ENCODE results near the gene SUSD5. TPM values are rescaled to one million over a fixed set of nuclear protein-coding genes. Genes with fewer than 3 reads are reported as not detected.

The SUSD5 gene
- total and polyA plus RNA-seq, 2 of the 13 experiments (the other 11 are each of a cell fraction or from before 2014, with no cell fraction given), result not detected

GRCh38 chr3:33124638-33125037 is 94.0 kb downstream of the SUSD5 start:
- Histone ChIP-seq H3K4me1 (ENCODE audit: insufficient read depth, low read length) (no peaks in the 10 kb centered on the region), H3K9me3 (ENCODE audit: low read length) (no peaks in the 10 kb centered on the region), H3K27ac (ENCODE audit: extremely low read length, insufficient read depth, low read length) (no peak overlapping the region), H3K27me3 (ENCODE audit: control insufficient read depth in 1 of 2, insufficient read depth in 2 of 2, low read length in 2 of 2) (no peaks in the 10 kb centered on the region), H3K79me2 (ENCODE audit: insufficient read depth, low read length) (no peaks in the 10 kb centered on the region), H3K4me2 (ENCODE audit: low read depth, low read length) (no peak overlapping the region), H3K9ac (ENCODE audit: insufficient read depth, low read depth, low read length) (no peak overlapping the region), H3K36me3 (replicated peaks in 1 of 2; ENCODE audit: control insufficient read depth in 1 of 2, insufficient read depth in 2 of 2, low read length in 2 of 2) (peaks cover 7 to 36% of the 10 kb centered on the region in 2 experiments), H4K20me1 (ENCODE audit: insufficient read depth, low read length) (no peaks in the 10 kb centered on the region), H2AFZ (ENCODE audit: low read length) (no peak overlapping the region), H3K4me3 (replicated peaks in 1 of 3; ENCODE audit: insufficient read depth in 1 of 3, low read depth in 2 of 3, low read length in 3 of 3) (no peak overlapping the region)
- WGBS (ENCODE audit: low lambda C conversion rate), result no CpG with 5 or more reads among the region's 1 CpG
- no peak for FAIRE-seq
- POLR2A ChIA-PET, result no interaction called here
- no peak for DNase-seq (ENCODE audit: low spot score)
- intact Hi-C loops (cut with micrococcal nuclease; ENCODE audit: unreplicated experiment), result no loop called here
- in situ Hi-C loops (cut with HindIII; ENCODE audit: extremely low pct_ligation_motif_present, low pct_unique_long_range_greater_than_20kb), result no loop called here
- BruUV-seq (replicated peaks), result no TSS peak
- TF ChIP-seq RNF219 (CRISPR knock-in tag; IDR thresholded peaks at IDR 0.05), result no peak
- no peak for TF ChIP-seq ZBTB26 (CRISPR knock-in tag; IDR thresholded peaks at IDR 0.05; ENCODE audit: borderline replicate concordance)
- no peak for TF ChIP-seq EP300 (IDR thresholded peaks at IDR 0.05; ENCODE audit: low read depth in 2 of 2, low read length in 2 of 2)
- no peak for TF ChIP-seq EP300 (CRISPR knock-in tag; IDR thresholded peaks at IDR 0.05; ENCODE audit: borderline replicate concordance)
- TF ChIP-seq ATF5 (CRISPR knock-in tag; IDR thresholded peaks at IDR 0.05; ENCODE audit: low read depth), result no peak
- TF ChIP-seq NRL (CRISPR knock-in tag; IDR thresholded peaks at IDR 0.05; ENCODE audit: borderline replicate concordance), result no peak
- TF ChIP-seq IRF9 (CRISPR knock-in tag; IDR thresholded peaks at IDR 0.05; ENCODE audit: borderline replicate concordance), result no peak
- no peak for TF ChIP-seq NR1H2 (CRISPR knock-in tag; IDR thresholded peaks at IDR 0.05; ENCODE audit: borderline replicate concordance, low read depth)
- no peak for TF ChIP-seq ZNF724P (CRISPR knock-in tag; IDR thresholded peaks at IDR 0.05; ENCODE audit: borderline replicate concordance)
- TF ChIP-seq ZNF639 (CRISPR knock-in tag; conservative IDR thresholded peaks at IDR 0.05), result no peak
- TF ChIP-seq FOXK2 (IDR thresholded peaks at IDR 0.05), result no peak
- TF ChIP-seq ZNF577 (CRISPR knock-in tag; IDR thresholded peaks at IDR 0.05; ENCODE audit: borderline replicate concordance, low read depth), result no peak
- no peak for TF ChIP-seq TFAP4 (IDR thresholded peaks at IDR 0.05; ENCODE audit: borderline replicate concordance, low read depth)
- TF ChIP-seq ELF4 (CRISPR knock-in tag; IDR thresholded peaks at IDR 0.05; ENCODE audit: borderline replicate concordance), result no peak
- ATAC-seq, result no peak
- CTCF ChIA-PET (ENCODE audit: low intra/inter-chr PET ratio, low total read pairs), result no interaction called here
